ENCODE measurements around the gene GBP6. TPM values are rescaled to one million over a fixed set of nuclear protein-coding genes. Genes with fewer than 3 reads are reported as not detected.
"Not testable (repeated sequence)": the region's sequence is repeated elsewhere in the genome, so short reads cannot be mapped to it uniquely, and the experiment has no call there.

Gene GBP6
- total RNA-seq, 1 donor from 2014 or later, result 0.07 TPM

GRCh38 chr1:89396902-89397301 lies 33.0 kb downstream of the GBP6 start:
- H3K4me1 Mint-ChIP-seq (ENCODE audit: low read depth, unreplicated experiment), result no peaks in the 10 kb centered on the region
- Histone ChIP-seq H3K4me3 (ENCODE audit: insufficient read depth, low read depth, low read length) (no peak overlapping the region), H3K79me2 (ENCODE audit: insufficient read depth, low read length) (no peaks in the 10 kb centered on the region), H3K4me2 (ENCODE audit: low read length) (no peak overlapping the region), H4K20me1 (ENCODE audit: insufficient read depth, low read length) (no peaks in the 10 kb centered on the region), H2AFZ (ENCODE audit: low read depth, low read length) (no peak overlapping the region), H3K9ac (ENCODE audit: low read length) (no peak overlapping the region), H3K27me3 (ENCODE audit: insufficient read depth, low read length) (no peaks in the 10 kb centered on the region), H3K36me3 (ENCODE audit: insufficient read depth, low read length) (no peaks in the 10 kb centered on the region), H3K4me1 (ENCODE audit: insufficient read depth, low read length) (no peaks in the 10 kb centered on the region), H3K27ac (ENCODE audit: low read depth, low read length) (no peak overlapping the region), H3K9me3 (ENCODE audit: insufficient read depth, low read depth, low read length) (peaks cover 4% of the 10 kb centered on the region)
- DNase-seq (ENCODE audit: low read depth) (no peak), FAIRE-seq (no peak)
- H3K9me3 Mint-ChIP-seq (ENCODE audit: unreplicated experiment), result no peaks in the 10 kb centered on the region
- H3K36me3 Mint-ChIP-seq (ENCODE audit: low read depth, unreplicated experiment), result no peaks in the 10 kb centered on the region
- H3K4me3 Mint-ChIP-seq (ENCODE audit: unreplicated experiment), result no peak overlapping the region
- no peaks in the 10 kb centered on the region for H3K27me3 Mint-ChIP-seq (ENCODE audit: low read depth, unreplicated experiment)
- H3K27ac Mint-ChIP-seq (ENCODE audit: unreplicated experiment), result no peak overlapping the region
- TF ChIP-seq CTCF (IDR thresholded peaks at IDR 0.05; ENCODE audit: insufficient read depth, low read depth, low read length), result no peak
- no peak for TF ChIP-seq EZH2 (IDR thresholded peaks at IDR 0.05; ENCODE audit: insufficient read depth, low read length)

- TF ChIP-seq CTCF (IDR thresholded peaks at IDR 0.05; ENCODE audit: insufficient read depth, low read depth, low read length), result no peak
- TF ChIP-seq EZH2 (IDR thresholded peaks at IDR 0.05; ENCODE audit: insufficient read depth, low read length), result no peak
- Histone ChIP-seq H4K20me1 (ENCODE audit: insufficient read depth, low read length) (no peaks in the 10 kb centered on the region), H3K4me2 (ENCODE audit: low read length) (no peak overlapping the region), H3K9ac (ENCODE audit: low read length) (no peak overlapping the region), H3K79me2 (ENCODE audit: insufficient read depth, low read length) (no peaks in the 10 kb centered on the region), H3K4me3 (ENCODE audit: insufficient read depth, low read depth, low read length) (no peak overlapping the region), H3K4me1 (ENCODE audit: insufficient read depth, low read length) (no peaks in the 10 kb centered on the region), H3K9me3 (ENCODE audit: insufficient read depth, low read depth, low read length) (no peaks in the 10 kb centered on the region), H2AFZ (ENCODE audit: low read depth, low read length) (no peak overlapping the region), H3K27me3 (ENCODE audit: insufficient read depth, low read length) (no peaks in the 10 kb centered on the region), H3K36me3 (ENCODE audit: insufficient read depth, low read length) (no peaks in the 10 kb centered on the region), H3K27ac (ENCODE audit: low read depth, low read length) (no peak overlapping the region)
- Mint-ChIP-seq H3K9me3 (ENCODE audit: unreplicated experiment) (no peaks in the 10 kb centered on the region), H3K36me3 (ENCODE audit: low read depth, unreplicated experiment) (no peaks in the 10 kb centered on the region), H3K27me3 (ENCODE audit: low read depth, unreplicated experiment) (no peaks in the 10 kb centered on the region), H3K4me3 (ENCODE audit: unreplicated experiment) (no peak overlapping the region), H3K4me1 (ENCODE audit: low read depth, unreplicated experiment) (no peaks in the 10 kb centered on the region), H3K27ac (ENCODE audit: unreplicated experiment) (no peak overlapping the region)
- DNase-seq (ENCODE audit: low read depth) (no peak), FAIRE-seq (no peak)
These were observed 41.5 kb downstream of the GBP6 start for GRCh38 chr1:89405275-89405929.

- Histone ChIP-seq H3K4me1 (ENCODE audit: insufficient read depth, low read length) (no peaks in the 10 kb centered on the region), H3K4me2 (ENCODE audit: low read length) (no peak overlapping the region), H3K36me3 (ENCODE audit: insufficient read depth, low read length) (no peaks in the 10 kb centered on the region), H3K79me2 (ENCODE audit: insufficient read depth, low read length) (no peaks in the 10 kb centered on the region), H2AFZ (ENCODE audit: low read depth, low read length) (no peak overlapping the region), H3K4me3 (ENCODE audit: insufficient read depth, low read depth, low read length) (no peak overlapping the region), H3K27ac (ENCODE audit: low read depth, low read length) (no peak overlapping the region), H4K20me1 (ENCODE audit: insufficient read depth, low read length) (no peaks in the 10 kb centered on the region), H3K27me3 (ENCODE audit: insufficient read depth, low read length) (no peaks in the 10 kb centered on the region), H3K9ac (ENCODE audit: low read length) (no peak overlapping the region), H3K9me3 (ENCODE audit: insufficient read depth, low read depth, low read length) (no peaks in the 10 kb centered on the region)
- TF ChIP-seq EZH2 (IDR thresholded peaks at IDR 0.05; ENCODE audit: insufficient read depth, low read length) (no peak), CTCF (IDR thresholded peaks at IDR 0.05; ENCODE audit: insufficient read depth, low read depth, low read length) (no peak)
- H3K4me3 Mint-ChIP-seq (ENCODE audit: unreplicated experiment), result no peak overlapping the region
- no peaks in the 10 kb centered on the region for H3K4me1 Mint-ChIP-seq (ENCODE audit: low read depth, unreplicated experiment)
- no peaks in the 10 kb centered on the region for H3K27me3 Mint-ChIP-seq (ENCODE audit: low read depth, unreplicated experiment)
- no peaks in the 10 kb centered on the region for H3K9me3 Mint-ChIP-seq (ENCODE audit: unreplicated experiment)
- no peak overlapping the region for H3K27ac Mint-ChIP-seq (ENCODE audit: unreplicated experiment)
- no peak for DNase-seq (ENCODE audit: low read depth)
- FAIRE-seq, result no peak
- H3K36me3 Mint-ChIP-seq (ENCODE audit: low read depth, unreplicated experiment), result no peaks in the 10 kb centered on the region
These were observed 43.5 kb downstream of the GBP6 start for GRCh38 chr1:89407360-89407759.

- H3K27ac ChIP-seq (ENCODE audit: low read depth, low read length); H3K79me2 ChIP-seq (ENCODE audit: insufficient read depth, low read length); DNase-seq (ENCODE audit: low read depth); H3K36me3 Mint-ChIP-seq (ENCODE audit: low read depth, unreplicated experiment); H3K4me1 Mint-ChIP-seq (ENCODE audit: low read depth, unreplicated experiment); H3K9me3 ChIP-seq (ENCODE audit: insufficient read depth, low read depth, low read length); H4K20me1 ChIP-seq (ENCODE audit: insufficient read depth, low read length); H3K4me1 ChIP-seq (ENCODE audit: insufficient read depth, low read length); H3K4me2 ChIP-seq (ENCODE audit: low read length); H3K4me3 Mint-ChIP-seq (ENCODE audit: unreplicated experiment); H3K9me3 Mint-ChIP-seq (ENCODE audit: unreplicated experiment); H3K9ac ChIP-seq (ENCODE audit: low read length); H3K27me3 Mint-ChIP-seq (ENCODE audit: low read depth, unreplicated experiment); FAIRE-seq; H2AFZ ChIP-seq (ENCODE audit: low read depth, low read length); H3K27ac Mint-ChIP-seq (ENCODE audit: unreplicated experiment); H3K4me3 ChIP-seq (ENCODE audit: insufficient read depth, low read depth, low read length); H3K36me3 ChIP-seq (ENCODE audit: insufficient read depth, low read length); H3K27me3 ChIP-seq (ENCODE audit: insufficient read depth, low read length): not testable (repeated sequence)
These were observed 43.9 kb downstream of the GBP6 start for GRCh38 chr1:89407768-89408167.
